NCI-H1417 (cell line): ENCODE data around the gene LYRM2.

ENCODE experiments used
- DNase-seq, 3 experiments: peaks; one replicate each; lab custom pipeline; 2025; lab: John Stamatoyannopoulos, UW

LYRM2 gene

GRCh38 chr6:89591745-89592144 is 46.8 kb downstream of the LYRM2 start:
- DNase-seq: no peak

GRCh38 chr6:89590133-89590532 is 48.4 kb downstream of the LYRM2 start:
- no peak for DNase-seq

- peak in 1 of 3 experiments; percentile 24 for DNase-seq
Measured at GRCh38 chr6:89589297-89590025, 49.1 kb downstream of the LYRM2 start.

GRCh38 chr6:89585154-89585553 is 53.4 kb downstream of the LYRM2 start:
- no peak for DNase-seq

- DNase-seq: no peak
Measured at GRCh38 chr6:89584539-89584938, 54.0 kb downstream of the LYRM2 start.

- DNase-seq: no peak
Measured at GRCh38 chr6:89583559-89583958, 55.0 kb downstream of the LYRM2 start.

GRCh38 chr6:89582669-89583325 is 55.8 kb downstream of the LYRM2 start:
- DNase-seq: peak in 1 of 3 experiments; percentile 43

- DNase-seq: peak; percentile 28 to 73 (median 47)
Measured at GRCh38 chr6:89581689-89582088, 56.9 kb downstream of the LYRM2 start.

GRCh38 chr6:89580997-89581666 is 57.4 kb downstream of the LYRM2 start:
- peak; percentile 28 to 65 (median 50) for DNase-seq

GRCh38 chr6:89575562-89575960 is 63.0 kb downstream of the LYRM2 start:
- no peak for DNase-seq

- no peak for DNase-seq
Measured at GRCh38 chr6:89574910-89575561, 63.5 kb downstream of the LYRM2 start.

GRCh38 chr6:89567630-89568390 is 70.7 kb downstream of the LYRM2 start:
- DNase-seq: no peak

- DNase-seq: peak; percentile 6 to 80 (median 49)
Measured at GRCh38 chr6:89566930-89567629, 71.5 kb downstream of the LYRM2 start.

GRCh38 chr6:89566008-89566800 is 72.3 kb downstream of the LYRM2 start:
- no peak for DNase-seq

GRCh38 chr6:89564752-89565427 is 73.7 kb downstream of the LYRM2 start:
- DNase-seq: peak; percentile 15 to 81 (median 57)

- peak in 1 of 3 experiments; percentile 34 for DNase-seq
Measured at GRCh38 chr6:89563866-89564265, 74.7 kb downstream of the LYRM2 start.

GRCh38 chr6:89562093-89562973 is 76.2 kb downstream of the LYRM2 start:
- DNase-seq: peak; percentile 43 to 69 (median 62)

GRCh38 chr6:89559487-89559886 is 79.1 kb downstream of the LYRM2 start:
- DNase-seq: no peak

- DNase-seq: peak in 2 of 3 experiments; percentile 67 to 86
Measured at GRCh38 chr6:89555806-89556205, 82.7 kb downstream of the LYRM2 start.
